SK-N-SH treated with all-trans-retinoic acid at 6 μM for 48 hours (cell line): ENCODE measurements around the gene ACE2.
A peak's percentile ranks its signal among the peaks of the same experiment; 100 is the strongest.

ENCODE experiments used
- ATAC-seq: fragments of 200-7000 bp; cut with Tn5 transposase; 3 replicates; pipeline ENCODE4 v1.9.1; 2020; ENCODE audit warnings: mild to moderate bottlenecking, moderate library complexity
- BACH2 ChIP-seq: fragments of 250-450 bp; sonication (Bioruptor Pico); IDR thresholded peaks from 2 replicates; pipeline ENCODE4 v1.9.0; 2021; ENCODE audit warnings: mild to moderate bottlenecking, borderline replicate concordance
- GLIS3 ChIP-seq: fragments of 250-450 bp; sonication (Bioruptor Pico); IDR thresholded peaks from 2 replicates; pipeline ENCODE4 v1.5.0; 2020; ENCODE audit warnings: mild to moderate bottlenecking, moderate library complexity
- OSR1 ChIP-seq: fragments of 250-450 bp; sonication (Bioruptor Pico); IDR thresholded peaks from 2 replicates; pipeline ENCODE4 v1.8.0; 2022; ENCODE audit warnings: moderate library complexity, mild to moderate bottlenecking, inconsistent platforms
- PATZ1 ChIP-seq: fragments of 250-450 bp; sonication (Bioruptor Pico); IDR thresholded peaks from 2 replicates; pipeline ENCODE4 v1.8.0; 2020; ENCODE audit warnings: mild to moderate bottlenecking, moderate library complexity, borderline replicate concordance
- POU6F1 ChIP-seq: fragments of 250-450 bp; sonication (Bioruptor Pico); IDR thresholded peaks from 2 replicates; pipeline ENCODE4 v1.8.0; 2021; ENCODE audit warnings: low read depth, mild to moderate bottlenecking, moderate library complexity, borderline replicate concordance
- PPARA ChIP-seq: fragments of 250-450 bp; sonication (Bioruptor Pico); IDR thresholded peaks from 2 replicates; pipeline ENCODE4 v1.5.0; 2020; ENCODE audit warnings: mild to moderate bottlenecking, borderline replicate concordance
- RARB ChIP-seq: fragments of 250-450 bp; sonication (Bioruptor Pico); IDR thresholded peaks from 2 replicates; pipeline ENCODE4 v1.8.0; 2021; ENCODE audit warnings: mild to moderate bottlenecking, moderate library complexity
- TCF4 ChIP-seq: fragments of 250-450 bp; sonication (Bioruptor Pico); IDR thresholded peaks from 2 replicates; pipeline ENCODE4 v1.8.0; 2021; ENCODE audit warnings: mild to moderate bottlenecking, moderate library complexity, borderline replicate concordance
- TOX ChIP-seq: fragments of 250-450 bp; sonication (Bioruptor Pico); IDR thresholded peaks from 2 replicates; pipeline ENCODE4 v1.8.0; 2021; ENCODE audit warnings: mild to moderate bottlenecking, moderate library complexity, borderline replicate concordance
- TSHZ2 ChIP-seq: fragments of 250-450 bp; sonication (Bioruptor Pico); IDR thresholded peaks from 2 replicates; pipeline ENCODE4 v1.5.0; 2020; ENCODE audit warnings: mild to moderate bottlenecking, moderate library complexity
- ZC3H10 ChIP-seq: fragments of 250-450 bp; sonication (Bioruptor Pico); IDR thresholded peaks from 2 replicates; pipeline ENCODE4 v1.5.1; 2021; ENCODE audit warnings: mild to moderate bottlenecking, moderate library complexity
- ZFP3 ChIP-seq: fragments of 250-450 bp; sonication (Bioruptor Pico); IDR thresholded peaks from 2 replicates; pipeline ENCODE4 v1.5.0; 2020; ENCODE audit warnings: mild to moderate bottlenecking, moderate library complexity
- ZFP30 ChIP-seq: fragments of 450-650 bp; formaldehyde crosslinking; IDR thresholded peaks from 2 replicates; pipeline ENCODE4 v1.5.0; 2022; ENCODE audit warnings: mild to moderate bottlenecking, moderate library complexity
- ZNF565 ChIP-seq: fragments of 450-650 bp; formaldehyde crosslinking; conservative IDR thresholded peaks from 2 replicates; pipeline ENCODE4 v1.5.0; 2020; ENCODE audit warnings: low read depth, mild to moderate bottlenecking, moderate library complexity
- ZNF70 ChIP-seq: fragments of 450-650 bp; formaldehyde crosslinking; IDR thresholded peaks from 2 replicates; pipeline ENCODE4 v1.5.0; 2020; ENCODE audit warnings: mild to moderate bottlenecking, moderate library complexity
- ZNF8 ChIP-seq: fragments of 450-650 bp; formaldehyde crosslinking; IDR thresholded peaks from 2 replicates; pipeline ENCODE4 v1.5.0; 2020; ENCODE audit warnings: mild to moderate bottlenecking, moderate library complexity
- TF ChIP-seq, protein P1 (sequence below): fragments of 250-450 bp; sonication (Bioruptor Pico); IDR thresholded peaks from 2 replicates; pipeline ENCODE4 v1.5.1; 2021; ENCODE audit warnings: mild to moderate bottlenecking, moderate library complexity
- TF ChIP-seq, protein P2 (sequence below): fragments of 250-450 bp; sonication (Bioruptor Pico); IDR thresholded peaks from 2 replicates; pipeline ENCODE4 v1.5.1; 2020; ENCODE audit warnings: low read depth, mild to moderate bottlenecking, moderate library complexity

The ACE2 gene

GRCh38 chrX:15570145-15570544, 30.6 kb downstream of the ACE2 start:
- peak; percentile 61; the same call in 1 of the 2 replicates for TF ChIP-seq TCF4 (CRISPR knock-in tag)
- no peak for TF ChIP-seq ZFP3
- no peak for ATAC-seq

GRCh38 chrX:15567886-15568616, 32.7 kb downstream of the ACE2 start:
- ATAC-seq = no peak
- TF ChIP-seq PATZ1 (no peak), POU6F1 (no peak)
- TF ChIP-seq, protein P1, sequence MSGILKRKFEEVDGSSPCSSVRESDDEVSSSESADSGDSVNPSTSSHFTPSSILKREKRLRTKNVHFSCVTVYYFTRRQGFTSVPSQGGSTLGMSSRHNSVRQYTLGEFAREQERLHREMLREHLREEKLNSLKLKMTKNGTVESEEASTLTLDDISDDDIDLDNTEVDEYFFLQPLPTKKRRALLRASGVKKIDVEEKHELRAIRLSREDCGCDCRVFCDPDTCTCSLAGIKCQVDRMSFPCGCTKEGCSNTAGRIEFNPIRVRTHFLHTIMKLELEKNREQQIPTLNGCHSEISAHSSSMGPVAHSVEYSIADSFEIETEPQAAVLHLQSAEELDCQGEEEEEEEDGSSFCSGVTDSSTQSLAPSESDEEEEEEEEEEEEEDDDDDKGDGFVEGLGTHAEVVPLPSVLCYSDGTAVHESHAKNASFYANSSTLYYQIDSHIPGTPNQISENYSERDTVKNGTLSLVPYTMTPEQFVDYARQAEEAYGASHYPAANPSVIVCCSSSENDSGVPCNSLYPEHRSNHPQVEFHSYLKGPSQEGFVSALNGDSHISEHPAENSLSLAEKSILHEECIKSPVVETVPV (CRISPR knock-in tag) = no peak
- TF ChIP-seq, protein P2, sequence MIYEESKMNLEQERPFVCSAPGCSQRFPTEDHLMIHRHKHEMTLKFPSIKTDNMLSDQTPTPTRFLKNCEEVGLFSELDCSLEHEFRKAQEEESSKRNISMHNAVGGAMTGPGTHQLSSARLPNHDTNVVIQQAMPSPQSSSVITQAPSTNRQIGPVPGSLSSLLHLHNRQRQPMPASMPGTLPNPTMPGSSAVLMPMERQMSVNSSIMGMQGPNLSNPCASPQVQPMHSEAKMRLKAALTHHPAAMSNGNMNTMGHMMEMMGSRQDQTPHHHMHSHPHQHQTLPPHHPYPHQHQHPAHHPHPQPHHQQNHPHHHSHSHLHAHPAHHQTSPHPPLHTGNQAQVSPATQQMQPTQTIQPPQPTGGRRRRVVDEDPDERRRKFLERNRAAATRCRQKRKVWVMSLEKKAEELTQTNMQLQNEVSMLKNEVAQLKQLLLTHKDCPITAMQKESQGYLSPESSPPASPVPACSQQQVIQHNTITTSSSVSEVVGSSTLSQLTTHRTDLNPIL (CRISPR knock-in tag) = no peak

- no peak for TF ChIP-seq GLIS3
- no peak for TF ChIP-seq ZFP3
- TF ChIP-seq POU6F1 = no peak
- TF ChIP-seq ZC3H10 (CRISPR knock-in tag) = no peak
- TF ChIP-seq ZNF565 = no peak
- TF ChIP-seq ZNF8 (CRISPR knock-in tag) = no peak
- no peak for TF ChIP-seq BACH2 (CRISPR knock-in tag)
- TF ChIP-seq PATZ1 = no peak
- TF ChIP-seq, all 23 proteins: peak for 0
- ATAC-seq = no peak
Measured at GRCh38 chrX:15567267-15567666, 33.5 kb downstream of the ACE2 start.

DNA sequence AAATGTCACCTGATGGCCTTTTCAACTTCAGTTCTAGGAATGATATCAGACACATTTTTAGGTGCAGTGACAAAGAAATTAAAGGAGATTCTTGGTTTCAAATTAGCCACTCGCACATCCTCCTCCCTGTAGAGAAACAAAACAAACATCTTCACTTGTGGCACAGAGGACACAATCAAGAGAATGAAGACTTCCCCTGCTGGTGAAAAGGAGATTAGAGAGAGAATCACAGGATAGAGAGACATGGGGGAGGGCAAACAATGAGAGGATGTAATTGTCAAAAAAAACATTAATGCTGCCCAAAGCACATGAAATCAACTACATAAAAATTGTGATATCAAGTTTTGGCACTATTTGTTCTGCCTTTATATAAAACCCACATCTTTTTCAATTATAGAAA, 34.5 kb downstream of the ACE2 start:
- no peak for TF ChIP-seq TSHZ2 (CRISPR knock-in tag)
- TF ChIP-seq ZNF8 (CRISPR knock-in tag) = no peak
- TF ChIP-seq RARB (CRISPR knock-in tag) = no peak
- no peak for TF ChIP-seq ZFP3
- no peak for TF ChIP-seq PPARA (CRISPR knock-in tag)
- TF ChIP-seq ZNF70 (CRISPR knock-in tag) = no peak
- no peak for TF ChIP-seq ZFP30 (CRISPR knock-in tag)
- no peak for TF ChIP-seq TCF4 (CRISPR knock-in tag)
- no peak for TF ChIP-seq PATZ1
- TF ChIP-seq, protein P2 (CRISPR knock-in tag) = no peak
- TF ChIP-seq OSR1 = no peak
- TF ChIP-seq GLIS3 = no peak
- TF ChIP-seq TOX (CRISPR knock-in tag) = no peak
- peak; percentile 60; the same call in 2 of the 3 replicates for ATAC-seq
